ENCODE results near the gene BCL7A. TPM values are rescaled to one million over a fixed set of nuclear protein-coding genes. Genes with fewer than 3 reads are reported as not detected.

BCL7A gene
- total RNA-seq, 2 donors from 2014 or later, result 0.33 to 0.69 TPM

- ATAC-seq (no peak), DNase-seq (ENCODE audit: low spot score) (no peak)
- Mint-ChIP-seq H3K27me3 (no peaks in the 10 kb centered on the region), H3K9me3 (no peaks in the 10 kb centered on the region), H3K27ac (no peak overlapping the region), H3K36me3 (no peaks in the 10 kb centered on the region), H3K4me3 (no peak overlapping the region), H3K4me1 (ENCODE audit: low read depth in 2 of 2) (peaks cover 0 to 4% of the 10 kb centered on the region in 2 donors)
These were observed 37.7 kb downstream of the BCL7A start for GRCh38 chr12:122059203-122059960.

- no peak for ATAC-seq
- Mint-ChIP-seq H3K4me1 (ENCODE audit: low read depth in 2 of 2) (peaks cover 0 to 4% of the 10 kb centered on the region in 2 donors), H3K27ac (no peak overlapping the region)
These were observed 38.4 kb downstream of the BCL7A start for GRCh38 chr12:122060081-122060501.

DNA sequence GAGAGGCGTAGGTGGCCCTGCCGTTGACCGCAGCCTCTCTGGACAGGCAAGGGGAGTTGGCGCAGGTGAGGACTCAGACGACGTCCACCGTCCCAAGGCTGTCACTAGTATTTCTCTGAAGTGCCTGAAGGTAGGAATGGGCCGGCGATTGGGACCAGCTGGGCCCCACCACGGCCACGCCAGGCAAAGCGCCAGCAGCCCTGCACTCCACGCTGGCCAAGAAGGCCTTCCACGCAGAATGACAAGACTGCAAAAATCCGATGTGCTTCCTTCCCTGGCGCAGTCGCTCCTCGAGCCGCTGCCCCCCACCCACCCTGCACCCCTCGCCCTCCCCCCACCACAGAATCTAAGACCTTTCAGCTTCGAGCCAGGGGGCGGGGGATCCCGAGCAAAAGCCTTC, 39.6 kb downstream of the BCL7A start:
- Mint-ChIP-seq H3K27me3 (no peaks in the 10 kb centered on the region), H3K9me3 (no peaks in the 10 kb centered on the region), H3K36me3 (no peaks in the 10 kb centered on the region), H3K4me1 (ENCODE audit: low read depth in 2 of 2) (peaks cover 0 to 4% of the 10 kb centered on the region in 2 donors), H3K4me3 (no peak overlapping the region), H3K27ac (no peak overlapping the region)
- no peak for DNase-seq (ENCODE audit: low spot score)
- no peak for ATAC-seq

More at GRCh38 chr12:122060081-122060501, 38.4 kb downstream of the BCL7A start:
- Mint-ChIP-seq H3K9me3 (no peaks in the 10 kb centered on the region), H3K27me3 (no peaks in the 10 kb centered on the region), H3K4me3 (no peak overlapping the region), H3K36me3 (no peaks in the 10 kb centered on the region)
- no peak for DNase-seq (ENCODE audit: low spot score)

- Mint-ChIP-seq H3K4me3 (no peak overlapping the region), H3K9me3 (no peaks in the 10 kb centered on the region), H3K27me3 (no peaks in the 10 kb centered on the region), H3K27ac (no peak overlapping the region), H3K36me3 (no peaks in the 10 kb centered on the region), H3K4me1 (ENCODE audit: low read depth in 2 of 2) (peaks cover 5 to 8% of the 10 kb centered on the region in 2 donors)
- ATAC-seq (no peak), DNase-seq (ENCODE audit: low spot score) (no peak)
These were observed 41.4 kb downstream of the BCL7A start for GRCh38 chr12:122062832-122063693.

DNA sequence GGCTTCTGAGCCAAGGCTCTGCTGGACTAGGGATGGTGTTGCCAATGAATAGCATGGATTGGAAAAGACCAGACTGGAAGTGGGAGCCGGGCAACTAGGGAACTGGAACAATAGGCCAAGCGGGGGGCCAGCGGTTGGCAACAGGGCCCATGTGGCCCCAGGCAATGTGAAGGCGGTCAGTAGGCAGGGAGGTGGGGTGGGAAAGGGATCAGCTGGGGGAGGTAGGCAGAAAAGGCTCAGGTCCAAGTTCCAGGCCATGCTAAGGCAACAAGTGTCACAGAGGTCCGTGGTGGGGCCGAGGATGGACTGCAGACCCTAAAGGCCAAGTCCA, 42.0 kb downstream of the BCL7A start:
- Mint-ChIP-seq H3K4me1 (ENCODE audit: low read depth in 2 of 2) (peaks cover 9 to 13% of the 10 kb centered on the region in 2 donors), H3K9me3 (no peaks in the 10 kb centered on the region), H3K27me3 (no peaks in the 10 kb centered on the region), H3K27ac (no peak overlapping the region), H3K36me3 (no peaks in the 10 kb centered on the region), H3K4me3 (no peak overlapping the region)
- ATAC-seq (no peak), DNase-seq (ENCODE audit: low spot score) (no peak)

DNA sequence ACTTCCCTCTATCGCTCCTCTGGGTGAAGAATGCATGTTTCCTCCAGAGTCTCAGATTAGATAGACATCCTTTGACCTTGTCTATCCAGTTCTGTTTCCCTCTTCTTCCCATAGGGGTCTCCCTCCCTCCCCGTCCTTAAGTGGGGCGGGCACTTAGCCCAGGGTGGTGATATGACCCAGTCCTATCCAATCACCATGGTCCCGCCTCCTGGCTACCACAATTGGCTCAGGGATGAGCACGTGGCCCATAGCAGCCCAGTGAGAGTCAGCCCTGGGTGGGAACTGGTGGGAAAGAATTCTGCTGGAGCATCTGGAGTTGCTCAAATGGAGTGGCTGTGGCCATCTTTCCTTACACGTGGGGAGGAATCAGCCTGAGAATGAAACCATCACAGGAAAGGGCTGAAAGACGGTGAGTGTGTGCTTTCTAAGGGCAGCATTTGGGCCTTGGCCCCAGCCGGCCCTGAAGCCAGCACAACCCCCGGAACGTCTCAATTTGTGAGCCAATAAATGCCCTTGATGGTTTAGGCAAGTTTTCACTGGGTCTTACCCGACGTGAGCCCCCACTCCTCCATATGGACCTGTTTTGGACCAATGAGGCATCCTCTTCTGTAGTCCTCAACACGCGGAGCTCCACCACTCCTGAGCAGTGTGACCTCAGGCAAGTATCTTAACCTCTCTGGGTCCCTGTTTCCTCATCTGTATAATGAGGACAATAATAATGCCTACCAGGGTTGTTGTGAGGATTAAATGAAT, 42.5 kb downstream of the BCL7A start:
- no peaks in the 10 kb centered on the region for H3K36me3 Mint-ChIP-seq
- ATAC-seq, result peak; percentile 65 to 71
- H3K27ac Mint-ChIP-seq, result no peak overlapping the region

DNA sequence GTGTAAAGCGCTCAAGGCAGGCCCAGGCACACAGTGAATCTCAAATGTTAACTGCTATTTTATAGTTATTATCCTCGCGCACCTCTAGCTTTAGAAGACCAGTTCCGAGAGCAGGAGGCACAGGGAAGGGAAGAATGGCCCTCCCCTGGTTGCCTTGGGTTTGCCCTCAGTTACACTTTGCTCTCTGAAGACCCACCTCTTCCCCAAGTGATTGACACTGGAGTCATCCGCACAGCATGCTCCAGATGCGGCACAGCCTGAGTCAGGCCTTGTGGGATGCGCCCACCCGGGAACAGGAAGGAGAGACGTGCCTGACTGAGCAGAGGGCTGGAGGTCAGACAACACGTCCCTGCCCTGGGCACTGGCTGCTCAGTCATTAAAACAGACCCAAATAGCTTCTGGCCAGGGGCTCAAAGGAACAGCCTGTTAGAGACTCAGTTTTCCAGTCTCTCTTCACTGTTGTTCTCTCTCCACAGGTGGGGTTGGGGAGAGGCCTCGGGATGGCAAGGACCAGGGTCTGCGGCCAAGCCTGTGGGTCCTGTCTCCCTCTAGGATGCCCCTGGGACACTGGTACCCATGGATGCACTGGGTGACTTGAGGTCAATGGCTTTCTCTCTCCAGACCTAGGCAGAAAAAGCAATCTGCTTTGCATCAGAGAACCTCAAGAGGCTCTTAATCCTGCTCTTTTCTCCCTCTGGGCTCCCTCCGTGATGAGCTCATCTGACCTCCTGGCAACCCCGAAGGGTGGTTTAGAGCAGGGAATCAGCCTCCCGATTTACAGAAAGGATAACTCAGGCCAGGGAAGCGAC, 43.3 kb downstream of the BCL7A start:
- H3K4me1 Mint-ChIP-seq (ENCODE audit: low read depth in 2 of 2), result peaks cover 9 to 13% of the 10 kb centered on the region in 2 donors
- H3K4me3 Mint-ChIP-seq, result no peak overlapping the region
- H3K27ac Mint-ChIP-seq, result no peak overlapping the region
- no peak for DNase-seq (ENCODE audit: low spot score)
- ATAC-seq, result no peak
- H3K27me3 Mint-ChIP-seq, result no peaks in the 10 kb centered on the region
- H3K36me3 Mint-ChIP-seq, result no peaks in the 10 kb centered on the region
- no peaks in the 10 kb centered on the region for H3K9me3 Mint-ChIP-seq

More for the DNA sequence above, 42.5 kb downstream of the BCL7A start:
- H3K4me3 Mint-ChIP-seq, result no peak overlapping the region
- no peaks in the 10 kb centered on the region for H3K27me3 Mint-ChIP-seq
- no peak for DNase-seq (ENCODE audit: low spot score)
- H3K9me3 Mint-ChIP-seq, result no peaks in the 10 kb centered on the region
- H3K4me1 Mint-ChIP-seq (ENCODE audit: low read depth in 2 of 2), result peaks cover 9 to 13% of the 10 kb centered on the region in 2 donors

- peak overlapping the region in 1 of 2 donors; percentile 77 for H3K27ac Mint-ChIP-seq
- H3K27me3 Mint-ChIP-seq, result no peaks in the 10 kb centered on the region
- ATAC-seq (peak; percentile 19 to 45), DNase-seq (ENCODE audit: low spot score) (no peak)
- peaks cover 9 to 13% of the 10 kb centered on the region in 2 donors for H3K4me1 Mint-ChIP-seq (ENCODE audit: low read depth in 2 of 2)
- H3K4me3 Mint-ChIP-seq, result peak overlapping the region; percentile 16
- no peaks in the 10 kb centered on the region for H3K36me3 Mint-ChIP-seq
- no peaks in the 10 kb centered on the region for H3K9me3 Mint-ChIP-seq
These were observed 45.9 kb downstream of the BCL7A start for GRCh38 chr12:122067548-122067947.

- Mint-ChIP-seq H3K27ac (peak overlapping the region in 1 of 2 donors; percentile 77), H3K27me3 (no peaks in the 10 kb centered on the region), H3K4me3 (peak overlapping the region; percentile 16), H3K36me3 (no peaks in the 10 kb centered on the region), H3K9me3 (no peaks in the 10 kb centered on the region), H3K4me1 (ENCODE audit: low read depth in 2 of 2) (peaks cover 9 to 12% of the 10 kb centered on the region in 2 donors)
- ATAC-seq (peak; percentile 71 to 80), DNase-seq (ENCODE audit: low spot score) (no peak)
These were observed 46.3 kb downstream of the BCL7A start for GRCh38 chr12:122067966-122068365.

DNA sequence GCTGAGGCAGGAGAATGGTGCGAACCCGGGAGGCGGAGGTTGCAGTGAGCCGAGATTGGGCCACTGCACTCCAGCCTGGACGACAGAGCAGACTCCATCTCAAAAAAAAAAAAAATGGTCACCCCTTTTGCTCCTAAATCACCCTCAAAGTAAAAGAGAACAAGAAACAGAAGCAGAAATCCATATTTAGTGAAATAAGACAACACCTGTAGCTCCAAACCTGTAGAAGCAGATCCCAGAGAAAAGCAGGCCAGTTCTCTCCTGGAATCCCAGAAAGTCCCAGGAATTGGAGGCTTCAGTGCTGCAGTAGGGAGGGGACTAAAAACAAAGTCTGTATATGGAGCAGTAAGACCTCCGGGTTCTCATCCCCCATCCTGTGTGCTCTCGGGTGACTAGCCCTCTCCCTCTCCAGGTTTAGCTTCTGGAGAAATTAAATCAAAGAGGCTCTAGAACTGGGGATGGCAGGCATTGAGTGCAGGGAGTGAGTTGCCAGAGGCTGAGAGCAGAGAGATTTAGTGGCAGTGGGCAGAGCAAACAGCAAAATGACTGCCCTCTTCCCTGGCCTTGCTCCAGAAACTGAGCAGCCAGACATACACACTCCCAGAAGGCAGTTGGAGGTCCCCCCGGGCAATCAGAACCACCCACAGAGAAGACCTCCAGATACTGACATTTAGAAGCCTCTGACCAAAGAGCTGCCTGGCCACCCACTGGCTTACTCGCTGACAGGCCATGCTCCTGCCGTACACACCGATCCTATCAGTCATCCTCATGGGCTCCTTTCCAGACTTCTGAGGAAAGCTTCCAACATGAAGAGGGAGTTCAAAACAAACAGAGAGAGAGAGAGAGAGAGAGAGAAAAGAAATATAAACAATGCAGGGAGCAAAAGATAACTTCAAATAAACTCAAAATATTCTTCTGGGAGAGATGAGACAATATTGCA, 50.6 kb downstream of the BCL7A start:
- Mint-ChIP-seq H3K9me3 (no peaks in the 10 kb centered on the region), H3K4me3 (no peak overlapping the region), H3K4me1 (ENCODE audit: low read depth in 2 of 2) (peaks cover 9% of the 10 kb centered on the region in 2 donors), H3K27me3 (no peaks in the 10 kb centered on the region), H3K36me3 (no peaks in the 10 kb centered on the region), H3K27ac (no peak overlapping the region)
- ATAC-seq (no peak), DNase-seq (ENCODE audit: low spot score) (no peak)

DNA sequence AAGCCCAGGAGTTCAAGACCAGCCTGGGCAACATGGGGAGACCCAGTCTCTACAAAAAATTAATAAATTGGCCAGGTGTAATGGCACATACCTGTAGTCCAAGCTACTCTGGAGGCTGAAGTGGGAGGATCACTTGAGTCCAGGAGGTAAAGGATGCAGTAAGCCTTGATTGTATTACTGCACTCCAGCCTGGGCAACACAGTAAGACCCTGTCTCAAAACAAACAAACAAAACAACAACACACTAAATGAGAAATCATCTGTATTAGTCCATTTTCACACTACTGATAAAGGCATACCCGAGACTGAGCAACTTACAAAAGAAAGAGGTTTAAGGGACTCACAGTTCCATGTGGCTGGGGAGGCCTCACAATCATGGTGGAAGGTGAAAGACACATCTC, 52.1 kb downstream of the BCL7A start:
- Mint-ChIP-seq H3K27ac (no peak overlapping the region), H3K4me3 (no peak overlapping the region), H3K4me1 (ENCODE audit: low read depth in 2 of 2) (no peaks in the 10 kb centered on the region), H3K27me3 (no peaks in the 10 kb centered on the region), H3K9me3 (no peaks in the 10 kb centered on the region), H3K36me3 (no peaks in the 10 kb centered on the region)
- no peak for ATAC-seq
- no peak for DNase-seq (ENCODE audit: low spot score)

- DNase-seq (ENCODE audit: low spot score) (peak; percentile 41), ATAC-seq (no peak)
- Mint-ChIP-seq H3K9me3 (no peaks in the 10 kb centered on the region), H3K27ac (no peak overlapping the region), H3K36me3 (no peaks in the 10 kb centered on the region), H3K27me3 (no peaks in the 10 kb centered on the region), H3K4me1 (ENCODE audit: low read depth in 2 of 2) (peaks cover 24 to 28% of the 10 kb centered on the region in 2 donors), H3K4me3 (peak overlapping the region; percentile 97)
These were observed 55.2 kb downstream of the BCL7A start for GRCh38 chr12:122076743-122077495.

Data from natural killer cell treated with Interleukin-12 subunit alpha and Interleukin-12 subunit beta and Interleukin-15 and Interleukin-18, amount 100 ng/mL, for 72 hours (primary cell).